Heart left ventricle (tissue), 13 donors: ENCODE results near the gene CCBE1.

Experiments used
- POLR2A ChIP-seq, 2 donors: fragments of 450-650 bp; IDR thresholded peaks; one replicate each; pipeline ENCODE4 v1.6.1; 2017; ENCODE audit warnings: antibody characterized with exemption in 2 of 2, mild to moderate bottlenecking in 2 of 2, moderate library complexity in 2 of 2
- TF ChIP-seq, protein P1 (sequence below), 12 donors: fragments of 200-600 bp; sonication (generic) in 4 of 12; IDR thresholded peaks; one replicate each; pipeline versions ENCODE4 v1.5.0 to v1.8.0; 2018 to 2022; ENCODE audit warnings: antibody characterized with exemption in 12 of 12, mild to moderate bottlenecking in 5 of 12
- donor health status: ischemic (EF 13 %, LVEDD 7.1; RV severe dilation, severe dysfunction).
- donor health status: DM: no; HTN: yes; CAD: no.
- donor health status: DM: no; HTN: no; CAD: no.
- donor health status: ischemic (EF 25% LVEDD 6.9; RV normal size, moderate dysfunction).
- donor health status: ischemic (EF 25% LVEDD 5.7; RV mildly dilated, moderate dysfunction).
- donor health status: ischemic (EF 35%, LVEDD 5.7; RV mildly dilated, moderate dysfunction).
- donor health status: nonischemic (EF 11% LVEDD 7.7; RV severe dilation, severe dysfunction).
- donor health status: DM: yes; HTN: yes; CAD: no.
- donor health status: PGD.
- donor health status: ischemic (EF 29% LVEDD 5.4; RV normal size, mild dysfunction).
- donor health status: nonischemic (EF 23%, LVEDD 6.1; RV moderate dilation, normal function).

DNA sequence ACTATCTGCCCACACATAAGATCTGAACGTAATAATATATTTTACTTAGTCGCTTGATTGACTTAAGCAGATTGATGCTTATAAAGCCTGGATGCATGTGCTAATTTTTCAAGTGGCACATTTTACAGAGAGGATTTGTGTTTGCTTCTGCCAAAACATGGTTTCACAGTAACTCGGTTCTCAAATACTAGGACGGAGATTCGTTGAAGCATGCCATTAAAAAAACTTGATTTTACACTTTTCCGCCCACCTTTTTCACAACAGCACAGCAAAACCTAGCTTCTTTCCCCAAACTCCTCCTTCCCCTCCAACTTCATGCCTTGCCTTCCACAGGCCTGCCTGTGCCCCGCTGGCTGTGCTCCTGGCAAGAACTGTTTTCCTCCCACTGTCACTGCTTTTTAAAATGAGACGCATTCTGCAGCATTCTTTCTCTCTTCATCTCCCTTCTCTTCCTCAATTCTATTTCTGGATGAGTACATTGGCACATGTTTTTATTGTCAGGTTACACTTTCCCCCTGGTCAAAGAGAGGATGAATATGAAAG is 283.0 kb downstream of the CCBE1 start:
- no peak for TF ChIP-seq POLR2A (IDR thresholded peaks at IDR 0.05)
- TF ChIP-seq, protein P1, sequence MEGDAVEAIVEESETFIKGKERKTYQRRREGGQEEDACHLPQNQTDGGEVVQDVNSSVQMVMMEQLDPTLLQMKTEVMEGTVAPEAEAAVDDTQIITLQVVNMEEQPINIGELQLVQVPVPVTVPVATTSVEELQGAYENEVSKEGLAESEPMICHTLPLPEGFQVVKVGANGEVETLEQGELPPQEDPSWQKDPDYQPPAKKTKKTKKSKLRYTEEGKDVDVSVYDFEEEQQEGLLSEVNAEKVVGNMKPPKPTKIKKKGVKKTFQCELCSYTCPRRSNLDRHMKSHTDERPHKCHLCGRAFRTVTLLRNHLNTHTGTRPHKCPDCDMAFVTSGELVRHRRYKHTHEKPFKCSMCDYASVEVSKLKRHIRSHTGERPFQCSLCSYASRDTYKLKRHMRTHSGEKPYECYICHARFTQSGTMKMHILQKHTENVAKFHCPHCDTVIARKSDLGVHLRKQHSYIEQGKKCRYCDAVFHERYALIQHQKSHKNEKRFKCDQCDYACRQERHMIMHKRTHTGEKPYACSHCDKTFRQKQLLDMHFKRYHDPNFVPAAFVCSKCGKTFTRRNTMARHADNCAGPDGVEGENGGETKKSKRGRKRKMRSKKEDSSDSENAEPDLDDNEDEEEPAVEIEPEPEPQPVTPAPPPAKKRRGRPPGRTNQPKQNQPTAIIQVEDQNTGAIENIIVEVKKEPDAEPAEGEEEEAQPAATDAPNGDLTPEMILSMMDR (IDR thresholded peaks at IDR 0.05), result no peak
